ENCODE data around the gene KCTD5. TPM values are rescaled to one million over a fixed set of nuclear protein-coding genes. Genes with fewer than 3 reads are reported as not detected.

KCTD5 gene
- total and polyA plus RNA-seq, 2 experiments from 2014 or later, result 19.7 to 31.8 TPM

DNA sequence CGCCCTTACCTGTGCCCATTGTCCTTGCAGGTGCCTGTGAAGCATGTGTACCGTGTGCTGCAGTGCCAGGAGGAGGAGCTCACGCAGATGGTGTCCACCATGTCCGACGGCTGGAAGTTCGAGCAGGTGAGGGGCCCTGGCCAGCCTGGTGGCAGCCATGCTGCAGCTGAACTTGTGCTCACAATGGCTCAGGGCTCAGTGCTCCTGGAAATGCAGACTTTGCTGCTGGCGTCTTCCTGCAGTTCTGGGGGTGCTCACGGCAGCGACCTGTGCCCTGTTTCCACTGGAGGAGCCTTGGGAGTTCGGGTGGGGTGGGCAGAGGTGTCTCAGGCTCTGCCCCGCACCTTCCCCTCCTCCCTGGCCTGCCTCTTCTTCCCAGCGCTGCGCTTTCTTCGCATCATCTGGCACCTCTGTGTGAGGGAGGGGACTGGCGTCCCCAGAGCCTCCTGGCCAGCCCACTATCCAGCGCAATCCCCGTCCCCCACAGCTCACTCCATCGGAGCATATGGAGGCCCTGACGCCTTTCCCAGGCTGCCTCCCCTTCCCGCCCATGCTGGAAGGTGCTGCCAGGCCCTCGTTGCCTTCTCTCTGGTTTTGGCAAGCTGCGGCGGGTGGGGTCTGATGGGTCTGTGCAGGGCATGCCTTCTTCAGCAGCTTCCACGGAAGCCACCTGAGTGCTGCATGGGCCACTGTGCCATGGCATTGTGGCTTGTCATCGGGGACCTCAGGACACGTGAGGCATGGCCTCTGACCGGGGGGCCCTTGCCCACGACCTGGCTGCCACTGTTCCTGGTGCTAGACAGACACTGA, 17.7 kb downstream of the KCTD5 start:
- Histone ChIP-seq H3K4me1 (ENCODE audit: insufficient read depth) (no peaks in the 10 kb centered on the region), H2AFZ (no peak overlapping the region), H3K27me3 (ENCODE audit: insufficient read depth) (no peaks in the 10 kb centered on the region), H3K4me3 (no peak overlapping the region), H3K9me2 (ENCODE audit: insufficient read depth) (no peaks in the 10 kb centered on the region), H3F3A (replicated peaks; ENCODE audit: low read depth) (no peaks in the 10 kb centered on the region), H3K36me3 (ENCODE audit: insufficient read depth) (no peaks in the 10 kb centered on the region), H3K4me2 (no peak overlapping the region), H3K79me2 (replicated peaks; ENCODE audit: insufficient read depth) (no peaks in the 10 kb centered on the region), H4K20me1 (replicated peaks; ENCODE audit: insufficient read depth) (no peaks in the 10 kb centered on the region), H3K27ac (ENCODE audit: low read depth) (no peak overlapping the region)
- ATAC-seq (no peak), DNase-seq (ENCODE audit: low spot score) (no peak)
- H3K27me3 Mint-ChIP-seq (ENCODE audit: insufficient read depth, low read depth, poor library complexity), result peaks cover 6% of the 10 kb centered on the region
- H3K9me3 Mint-ChIP-seq, result no peaks in the 10 kb centered on the region; the same call in 2 of the 3 replicates
- TF ChIP-seq, protein P1, sequence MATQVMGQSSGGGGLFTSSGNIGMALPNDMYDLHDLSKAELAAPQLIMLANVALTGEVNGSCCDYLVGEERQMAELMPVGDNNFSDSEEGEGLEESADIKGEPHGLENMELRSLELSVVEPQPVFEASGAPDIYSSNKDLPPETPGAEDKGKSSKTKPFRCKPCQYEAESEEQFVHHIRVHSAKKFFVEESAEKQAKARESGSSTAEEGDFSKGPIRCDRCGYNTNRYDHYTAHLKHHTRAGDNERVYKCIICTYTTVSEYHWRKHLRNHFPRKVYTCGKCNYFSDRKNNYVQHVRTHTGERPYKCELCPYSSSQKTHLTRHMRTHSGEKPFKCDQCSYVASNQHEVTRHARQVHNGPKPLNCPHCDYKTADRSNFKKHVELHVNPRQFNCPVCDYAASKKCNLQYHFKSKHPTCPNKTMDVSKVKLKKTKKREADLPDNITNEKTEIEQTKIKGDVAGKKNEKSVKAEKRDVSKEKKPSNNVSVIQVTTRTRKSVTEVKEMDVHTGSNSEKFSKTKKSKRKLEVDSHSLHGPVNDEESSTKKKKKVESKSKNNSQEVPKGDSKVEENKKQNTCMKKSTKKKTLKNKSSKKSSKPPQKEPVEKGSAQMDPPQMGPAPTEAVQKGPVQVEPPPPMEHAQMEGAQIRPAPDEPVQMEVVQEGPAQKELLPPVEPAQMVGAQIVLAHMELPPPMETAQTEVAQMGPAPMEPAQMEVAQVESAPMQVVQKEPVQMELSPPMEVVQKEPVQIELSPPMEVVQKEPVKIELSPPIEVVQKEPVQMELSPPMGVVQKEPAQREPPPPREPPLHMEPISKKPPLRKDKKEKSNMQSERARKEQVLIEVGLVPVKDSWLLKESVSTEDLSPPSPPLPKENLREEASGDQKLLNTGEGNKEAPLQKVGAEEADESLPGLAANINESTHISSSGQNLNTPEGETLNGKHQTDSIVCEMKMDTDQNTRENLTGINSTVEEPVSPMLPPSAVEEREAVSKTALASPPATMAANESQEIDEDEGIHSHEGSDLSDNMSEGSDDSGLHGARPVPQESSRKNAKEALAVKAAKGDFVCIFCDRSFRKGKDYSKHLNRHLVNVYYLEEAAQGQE (IDR thresholded peaks at IDR 0.05; ENCODE audit: unreplicated experiment), result no peak
- TF ChIP-seq EZH2 (IDR thresholded peaks at IDR 0.05; ENCODE audit: low read depth, unreplicated experiment), result no peak
- TF ChIP-seq POLR2AphosphoS5 (IDR thresholded peaks at IDR 0.05; ENCODE audit: low read depth), result no peak
- TF ChIP-seq ZNF331 (CRISPR knock-in tag; IDR thresholded peaks at IDR 0.05; ENCODE audit: low read depth), result no peak
- TF ChIP-seq NANOG (IDR thresholded peaks at IDR 0.05; ENCODE audit: borderline replicate concordance), result no peak
- TF ChIP-seq, protein P2, sequence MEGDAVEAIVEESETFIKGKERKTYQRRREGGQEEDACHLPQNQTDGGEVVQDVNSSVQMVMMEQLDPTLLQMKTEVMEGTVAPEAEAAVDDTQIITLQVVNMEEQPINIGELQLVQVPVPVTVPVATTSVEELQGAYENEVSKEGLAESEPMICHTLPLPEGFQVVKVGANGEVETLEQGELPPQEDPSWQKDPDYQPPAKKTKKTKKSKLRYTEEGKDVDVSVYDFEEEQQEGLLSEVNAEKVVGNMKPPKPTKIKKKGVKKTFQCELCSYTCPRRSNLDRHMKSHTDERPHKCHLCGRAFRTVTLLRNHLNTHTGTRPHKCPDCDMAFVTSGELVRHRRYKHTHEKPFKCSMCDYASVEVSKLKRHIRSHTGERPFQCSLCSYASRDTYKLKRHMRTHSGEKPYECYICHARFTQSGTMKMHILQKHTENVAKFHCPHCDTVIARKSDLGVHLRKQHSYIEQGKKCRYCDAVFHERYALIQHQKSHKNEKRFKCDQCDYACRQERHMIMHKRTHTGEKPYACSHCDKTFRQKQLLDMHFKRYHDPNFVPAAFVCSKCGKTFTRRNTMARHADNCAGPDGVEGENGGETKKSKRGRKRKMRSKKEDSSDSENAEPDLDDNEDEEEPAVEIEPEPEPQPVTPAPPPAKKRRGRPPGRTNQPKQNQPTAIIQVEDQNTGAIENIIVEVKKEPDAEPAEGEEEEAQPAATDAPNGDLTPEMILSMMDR (conservative IDR thresholded peaks at IDR 0.05; ENCODE audit: low read depth in 2 of 2), result no peak
- TF ChIP-seq ZNF114 (CRISPR knock-in tag; IDR thresholded peaks at IDR 0.05), result no peak
- TF ChIP-seq, protein P3, sequence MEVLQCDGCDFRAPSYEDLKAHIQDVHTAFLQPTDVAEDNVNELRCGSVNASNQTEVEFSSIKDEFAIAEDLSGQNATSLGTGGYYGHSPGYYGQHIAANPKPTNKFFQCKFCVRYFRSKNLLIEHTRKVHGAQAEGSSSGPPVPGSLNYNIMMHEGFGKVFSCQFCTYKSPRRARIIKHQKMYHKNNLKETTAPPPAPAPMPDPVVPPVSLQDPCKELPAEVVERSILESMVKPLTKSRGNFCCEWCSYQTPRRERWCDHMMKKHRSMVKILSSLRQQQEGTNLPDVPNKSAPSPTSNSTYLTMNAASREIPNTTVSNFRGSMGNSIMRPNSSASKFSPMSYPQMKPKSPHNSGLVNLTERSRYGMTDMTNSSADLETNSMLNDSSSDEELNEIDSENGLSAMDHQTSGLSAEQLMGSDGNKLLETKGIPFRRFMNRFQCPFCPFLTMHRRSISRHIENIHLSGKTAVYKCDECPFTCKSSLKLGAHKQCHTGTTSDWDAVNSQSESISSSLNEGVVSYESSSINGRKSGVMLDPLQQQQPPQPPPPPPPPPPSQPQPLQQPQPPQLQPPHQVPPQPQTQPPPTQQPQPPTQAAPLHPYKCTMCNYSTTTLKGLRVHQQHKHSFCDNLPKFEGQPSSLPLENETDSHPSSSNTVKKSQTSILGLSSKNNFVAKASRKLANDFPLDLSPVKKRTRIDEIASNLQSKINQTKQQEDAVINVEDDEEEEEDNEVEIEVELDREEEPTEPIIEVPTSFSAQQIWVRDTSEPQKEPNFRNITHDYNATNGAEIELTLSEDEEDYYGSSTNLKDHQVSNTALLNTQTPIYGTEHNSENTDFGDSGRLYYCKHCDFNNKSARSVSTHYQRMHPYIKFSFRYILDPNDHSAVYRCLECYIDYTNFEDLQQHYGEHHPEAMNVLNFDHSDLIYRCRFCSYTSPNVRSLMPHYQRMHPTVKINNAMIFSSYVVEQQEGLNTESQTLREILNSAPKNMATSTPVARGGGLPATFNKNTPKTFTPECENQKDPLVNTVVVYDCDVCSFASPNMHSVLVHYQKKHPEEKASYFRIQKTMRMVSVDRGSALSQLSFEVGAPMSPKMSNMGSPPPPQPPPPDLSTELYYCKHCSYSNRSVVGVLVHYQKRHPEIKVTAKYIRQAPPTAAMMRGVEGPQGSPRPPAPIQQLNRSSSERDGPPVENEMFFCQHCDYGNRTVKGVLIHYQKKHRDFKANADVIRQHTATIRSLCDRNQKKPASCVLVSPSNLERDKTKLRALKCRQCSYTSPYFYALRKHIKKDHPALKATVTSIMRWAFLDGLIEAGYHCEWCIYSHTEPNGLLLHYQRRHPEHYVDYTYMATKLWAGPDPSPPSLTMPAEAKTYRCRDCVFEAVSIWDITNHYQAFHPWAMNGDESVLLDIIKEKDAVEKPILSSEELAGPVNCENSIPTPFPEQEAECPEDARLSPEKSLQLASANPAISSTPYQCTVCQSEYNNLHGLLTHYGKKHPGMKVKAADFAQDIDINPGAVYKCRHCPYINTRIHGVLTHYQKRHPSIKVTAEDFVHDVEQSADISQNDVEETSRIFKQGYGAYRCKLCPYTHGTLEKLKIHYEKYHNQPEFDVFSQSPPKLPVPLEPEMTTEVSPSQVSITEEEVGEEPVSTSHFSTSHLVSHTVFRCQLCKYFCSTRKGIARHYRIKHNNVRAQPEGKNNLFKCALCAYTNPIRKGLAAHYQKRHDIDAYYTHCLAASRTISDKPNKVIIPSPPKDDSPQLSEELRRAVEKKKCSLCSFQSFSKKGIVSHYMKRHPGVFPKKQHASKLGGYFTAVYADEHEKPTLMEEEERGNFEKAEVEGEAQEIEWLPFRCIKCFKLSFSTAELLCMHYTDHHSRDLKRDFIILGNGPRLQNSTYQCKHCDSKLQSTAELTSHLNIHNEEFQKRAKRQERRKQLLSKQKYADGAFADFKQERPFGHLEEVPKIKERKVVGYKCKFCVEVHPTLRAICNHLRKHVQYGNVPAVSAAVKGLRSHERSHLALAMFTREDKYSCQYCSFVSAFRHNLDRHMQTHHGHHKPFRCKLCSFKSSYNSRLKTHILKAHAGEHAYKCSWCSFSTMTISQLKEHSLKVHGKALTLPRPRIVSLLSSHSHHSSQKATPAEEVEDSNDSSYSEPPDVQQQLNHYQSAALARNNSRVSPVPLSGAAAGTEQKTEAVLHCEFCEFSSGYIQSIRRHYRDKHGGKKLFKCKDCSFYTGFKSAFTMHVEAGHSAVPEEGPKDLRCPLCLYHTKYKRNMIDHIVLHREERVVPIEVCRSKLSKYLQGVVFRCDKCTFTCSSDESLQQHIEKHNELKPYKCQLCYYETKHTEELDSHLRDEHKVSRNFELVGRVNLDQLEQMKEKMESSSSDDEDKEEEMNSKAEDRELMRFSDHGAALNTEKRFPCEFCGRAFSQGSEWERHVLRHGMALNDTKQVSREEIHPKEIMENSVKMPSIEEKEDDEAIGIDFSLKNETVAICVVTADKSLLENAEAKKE (CRISPR knock-in tag; IDR thresholded peaks at IDR 0.05), result no peak
- no peak for TF ChIP-seq CREB1 (CRISPR knock-in tag; IDR thresholded peaks at IDR 0.05; ENCODE audit: low read depth)
- no peak for TF ChIP-seq STAT1 (IDR thresholded peaks at IDR 0.05; ENCODE audit: unreplicated experiment)
- TF ChIP-seq EZH2phosphoT487 (IDR thresholded peaks at IDR 0.05; ENCODE audit: unreplicated experiment), result no peak
- TF ChIP-seq JUNB (IDR thresholded peaks at IDR 0.05; ENCODE audit: unreplicated experiment), result no peak
- TF ChIP-seq, protein P4, sequence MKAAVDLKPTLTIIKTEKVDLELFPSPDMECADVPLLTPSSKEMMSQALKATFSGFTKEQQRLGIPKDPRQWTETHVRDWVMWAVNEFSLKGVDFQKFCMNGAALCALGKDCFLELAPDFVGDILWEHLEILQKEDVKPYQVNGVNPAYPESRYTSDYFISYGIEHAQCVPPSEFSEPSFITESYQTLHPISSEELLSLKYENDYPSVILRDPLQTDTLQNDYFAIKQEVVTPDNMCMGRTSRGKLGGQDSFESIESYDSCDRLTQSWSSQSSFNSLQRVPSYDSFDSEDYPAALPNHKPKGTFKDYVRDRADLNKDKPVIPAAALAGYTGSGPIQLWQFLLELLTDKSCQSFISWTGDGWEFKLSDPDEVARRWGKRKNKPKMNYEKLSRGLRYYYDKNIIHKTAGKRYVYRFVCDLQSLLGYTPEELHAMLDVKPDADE (IDR thresholded peaks at IDR 0.05), result no peak
- H3K4me3 Mint-ChIP-seq, result no peak overlapping the region
- H3K4me1 Mint-ChIP-seq, result no peaks in the 10 kb centered on the region; the same call in 2 of the 3 replicates
- no peak overlapping the region for H3K27ac Mint-ChIP-seq
- H3K36me3 Mint-ChIP-seq (ENCODE audit: low read depth), result peaks cover 8% of the 10 kb centered on the region; the same call in 1 of the 3 replicates

Data from GM23338 (cell line).